HCT116 (cell line): ENCODE measurements around the gene HYOU1. TPM values are rescaled to one million over a fixed set of nuclear protein-coding genes. Genes with fewer than 3 reads are reported as not detected.

Experiments used
- ATAC-seq: fragments of 200-7000 bp; cut with Tn5 transposase; 2 replicates; pipeline ENCODE4 v1.9.1; 2020; ENCODE audit warnings: mild to moderate bottlenecking, moderate library complexity
- BruUV-seq: library from RNA; stranded (reverse); fragments of 400-500 nt; replicated peaks from 2 replicates; lab custom pipeline; 2021; lab: Mats Ljungman, UMichigan
- CTCF ChIA-PET: fragments of 300-600 bp; sonication (Branson Sonifier 250); formaldehyde crosslinking; loops from one replicate; lab custom pipeline; 2021; ENCODE audit warnings: antibody characterized with exemption; lab: Charles Lee
- POLR2A ChIA-PET: fragments of 300-600, 350-600 bp; sonication (Branson Sonifier 250); formaldehyde crosslinking; loops from one replicate; lab custom pipeline; 2021; ENCODE audit warnings: antibody characterized with exemption; lab: Charles Lee
- RAD21 ChIA-PET, 2 experiments: fragments of 300-600 bp; sonication (Branson Sonifier 250); formaldehyde crosslinking; loops; one replicate each; lab custom pipeline; 2023; ENCODE audit warnings: low total read pairs in 2 of 2; ENCODE audit not compliant: uncharacterized antibody in 2 of 2, unreplicated experiment in 2 of 2, low non-redundant PET in 1 of 2; lab: Charles Lee
- DNase-seq: peaks from one replicate; pipeline ENCODE4 v3.0.0-alpha.2; 2010; ENCODE audit warnings: low read depth, low spot score
- H2AFZ ChIP-seq: fragments of 200-600 bp; shearing (Covaris generic), sonication (generic); 2 replicates; pipeline ENCODE4 v1.6.1; 2017; ENCODE audit warnings: low read depth, mixed run types, mixed read lengths, antibody characterized with exemption, low read length; ENCODE audit not compliant: poor library complexity, severe bottlenecking
- H3K27ac ChIP-seq: 2 replicates; pipeline ENCODE4 v1.5.1; 2012; ENCODE audit warnings: low read depth, low read length
- H3K27me3 ChIP-seq: fragments of 200-600 bp; sonication (generic); 2 replicates; pipeline ENCODE4 v1.6.1; 2016; ENCODE audit warnings: mixed run types, low read length, mixed read lengths; ENCODE audit not compliant: insufficient read depth
- H3K36me3 ChIP-seq, 2 experiments: fragments of 200-500 bp in 1 of 2; fragments of 200-600 bp in 1 of 2; sonication (Bioruptor generic) in 1 of 2; sonication (generic) in 1 of 2; 2 replicates each; pipeline versions ENCODE4 v1.5.1 to v1.6.1; 2014 to 2016; ENCODE audit warnings: low read length in 2 of 2, inconsistent platforms in 1 of 2, mixed read lengths in 1 of 2, mixed run types in 1 of 2; ENCODE audit not compliant: insufficient read depth in 2 of 2, control insufficient read depth in 1 of 2
- H3K4me1 ChIP-seq, 2 experiments: fragments of 200-600 bp in 1 of 2; sonication (generic) in 1 of 2; 2 replicates each; pipeline versions ENCODE4 v1.5.1 to v1.6.1; 2012 to 2017; ENCODE audit warnings: low read length in 2 of 2, inconsistent platforms in 1 of 2, mild to moderate bottlenecking in 1 of 2, mixed read lengths in 1 of 2, mixed run types in 1 of 2, moderate library complexity in 1 of 2; ENCODE audit not compliant: insufficient read depth in 2 of 2, control insufficient read depth in 1 of 2
- H3K4me2 ChIP-seq: fragments of 200-600 bp; sonication (generic); 2 replicates; pipeline ENCODE4 v1.6.1; 2017; ENCODE audit warnings: mixed run types, low read length, mixed read lengths
- H3K4me3 ChIP-seq, 2 experiments: fragments of 200-600 bp in 1 of 2; sonication (generic) in 1 of 2; replicated peaks in 1 of 2; 2 replicates each; pipeline ENCODE4 v1.5.1; 2011 to 2016; ENCODE audit warnings: low read length in 2 of 2, control low read depth in 1 of 2, low read depth in 1 of 2, mild to moderate bottlenecking in 1 of 2, mixed read lengths in 1 of 2, mixed run types in 1 of 2
- H3K79me2 ChIP-seq: fragments of 200-600 bp; sonication (generic); 2 replicates; pipeline ENCODE4 v1.6.1; 2017; ENCODE audit warnings: mild to moderate bottlenecking, mixed run types, low read length, moderate library complexity, mixed read lengths; ENCODE audit not compliant: insufficient read depth
- H3K9ac ChIP-seq: fragments of 200-600 bp; sonication (generic); 2 replicates; pipeline ENCODE4 v1.6.1; 2016; ENCODE audit warnings: low read length, mixed read lengths
- H3K9me2 ChIP-seq: fragments of 200-600 bp; sonication (generic), shearing (Covaris generic); 2 replicates; pipeline ENCODE4 v1.6.1; 2017; ENCODE audit warnings: mixed run types, mild to moderate bottlenecking, moderate library complexity; ENCODE audit not compliant: insufficient read depth
- H3K9me3 ChIP-seq, 2 experiments: fragments of 200-500 bp in 1 of 2; fragments of 200-600 bp in 1 of 2; sonication (Bioruptor generic) in 1 of 2; sonication (generic) in 1 of 2; 2 replicates each; pipeline ENCODE4 v1.6.1; 2014 to 2017; ENCODE audit warnings: low read length in 2 of 2, mixed read lengths in 2 of 2, inconsistent platforms in 1 of 2, low read depth in 1 of 2, mild to moderate bottlenecking in 1 of 2, mixed run types in 1 of 2, moderate library complexity in 1 of 2; ENCODE audit not compliant: control insufficient read depth in 1 of 2, insufficient read depth in 1 of 2
- H4K20me1 ChIP-seq: fragments of 200-600 bp; sonication (generic), shearing (Covaris generic); 2 replicates; pipeline ENCODE4 v1.6.1; 2017; ENCODE audit warnings: mixed run types, mild to moderate bottlenecking, moderate library complexity; ENCODE audit not compliant: insufficient read depth
- ATF3 ChIP-seq: IDR thresholded peaks from 2 replicates; pipeline ENCODE4 v1.6.1; 2012
- CBX3 ChIP-seq: IDR thresholded peaks from 2 replicates; pipeline ENCODE4 v1.6.1; 2012; ENCODE audit warnings: low read depth
- CEBPB ChIP-seq: IDR thresholded peaks from 2 replicates; pipeline ENCODE4 v1.6.1; 2012; ENCODE audit warnings: low read depth
- EGR1 ChIP-seq: IDR thresholded peaks from 2 replicates; pipeline ENCODE4 v1.6.1; 2012; ENCODE audit warnings: low read depth
- EZH2 ChIP-seq: fragments of 200-600 bp; sonication (generic); IDR thresholded peaks from 2 replicates; pipeline ENCODE4 v1.6.1; 2017; ENCODE audit warnings: antibody characterized with exemption, mixed run types
- FOSL1 ChIP-seq: IDR thresholded peaks from 2 replicates; pipeline ENCODE4 v1.6.1; 2012; ENCODE audit warnings: low read depth
- MAX ChIP-seq: IDR thresholded peaks from 2 replicates; pipeline ENCODE4 v1.6.1; 2012
- POLR2A ChIP-seq: IDR thresholded peaks from 2 replicates; pipeline ENCODE4 v1.7.0; 2011; ENCODE audit warnings: borderline replicate concordance; ENCODE audit not compliant: insufficient read depth, insufficient read length; ENCODE audit errors: extremely low read depth
- POLR2AphosphoS5 ChIP-seq: IDR thresholded peaks from 2 replicates; pipeline ENCODE4 v1.6.1; 2011; ENCODE audit warnings: mild to moderate bottlenecking, low read depth, low read length, moderate library complexity
- RAD21 ChIP-seq: IDR thresholded peaks from 2 replicates; pipeline ENCODE4 v1.6.1; 2012; ENCODE audit warnings: low read depth, mild to moderate bottlenecking
- REST ChIP-seq: IDR thresholded peaks from 2 replicates; pipeline ENCODE4 v1.6.1; 2012; ENCODE audit warnings: low read depth
- SP1 ChIP-seq: IDR thresholded peaks from 2 replicates; pipeline ENCODE4 v1.6.1; 2012; ENCODE audit warnings: low read depth
- SRF ChIP-seq: IDR thresholded peaks from 2 replicates; pipeline ENCODE4 v1.6.1; 2012; ENCODE audit warnings: low read depth
- TCF7L2 ChIP-seq: IDR thresholded peaks from 2 replicates; pipeline ENCODE4 v1.7.0; 2011; ENCODE audit warnings: borderline replicate concordance, inconsistent platforms; ENCODE audit not compliant: insufficient read depth, insufficient read length; ENCODE audit errors: extremely low read depth
- YY1 ChIP-seq: IDR thresholded peaks from 2 replicates; pipeline ENCODE4 v1.6.1; 2011; ENCODE audit warnings: low read length, low read depth, moderate library complexity, mild to moderate bottlenecking; ENCODE audit not compliant: insufficient replicate concordance; ENCODE audit errors: extremely low read depth
- ZBTB33 ChIP-seq: IDR thresholded peaks from 2 replicates; pipeline ENCODE4 v1.6.1; 2011; ENCODE audit warnings: mild to moderate bottlenecking, low read length, moderate library complexity; ENCODE audit not compliant: insufficient replicate concordance; ENCODE audit errors: extremely low read depth
- ZFX ChIP-seq: fragments of 450-650 bp; IDR thresholded peaks from 2 replicates; pipeline ENCODE4 v1.6.1; 2017
- ZNF274 ChIP-seq: fragments of 200-500 bp; sonication (Bioruptor generic); IDR thresholded peaks from 2 replicates; pipeline ENCODE4 v1.6.1; 2014; ENCODE audit warnings: mild to moderate bottlenecking, low read depth, low read length, inconsistent platforms
- intact Hi-C: fragments of 100-400 bp; cut with micrococcal nuclease; formaldehyde crosslinking; loops from 2 replicates; pipeline ENCODE4 v1.10.0; 2022
- total RNA-seq: library from RNA; stranded (reverse); gene quantifications from one replicate; pipeline ENCODE4 v1.2.1, GENCODE V29; 2021; ENCODE audit not compliant: unreplicated experiment
- TF ChIP-seq, protein P1 (sequence below), 3 experiments: fragments of 200-600 bp in 1 of 3; sonication (generic) in 1 of 3; IDR thresholded peaks in 2 of 3; conservative IDR thresholded peaks in 1 of 3; 2 replicates each; pipeline ENCODE4 v1.5.1; 2012 to 2017; ENCODE audit warnings: low read depth in 2 of 3, low read length in 2 of 3, antibody characterized with exemption in 1 of 3, borderline replicate concordance in 1 of 3, control low read depth in 1 of 3, mild to moderate bottlenecking in 1 of 3, mixed read lengths in 1 of 3, mixed run types in 1 of 3, moderate library complexity in 1 of 3; ENCODE audit not compliant: insufficient read depth in 1 of 3

The HYOU1 gene
- total RNA-seq, 1 experiment from 2014 or later, result 181 TPM

DNA sequence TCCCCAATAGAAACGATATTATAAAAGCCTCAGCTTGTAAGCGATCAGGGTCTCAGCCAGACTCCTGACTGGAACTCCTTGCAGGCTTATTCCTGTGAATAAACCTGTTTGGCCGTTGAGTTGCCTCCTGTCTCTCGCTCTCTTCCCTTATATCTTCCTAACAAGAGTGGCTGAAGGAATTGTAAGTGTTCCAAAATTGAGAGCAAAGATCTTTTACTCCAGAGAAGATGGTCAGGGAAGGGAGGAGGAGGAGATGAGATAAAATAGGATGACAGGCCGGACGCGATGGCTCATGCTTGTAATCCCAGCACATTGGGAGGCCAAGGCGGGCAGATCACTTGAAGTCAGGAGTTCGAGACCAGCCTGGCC, 25.1 kb downstream of the HYOU1 start:
- POLR2A ChIA-PET, result no interaction called here
- no peak overlapping the region for H2AFZ ChIP-seq
- intact Hi-C loops, result no loop called here

More for the DNA sequence above, 25.1 kb downstream of the HYOU1 start:
- BruUV-seq, result no TSS peak
- CTCF ChIA-PET, result interaction anchor here (0.7 to 1.2 kb wide), 7 partner anchors 9 to 340 kb away, joined by 3 to 5 read pairs (median 3); partner anchors contain the start of gene VPS11
- peaks cover 2 to 13% of the 10 kb centered on the region in 2 experiments; a peak in 1 of 4 replicates for H3K36me3 ChIP-seq
- peaks cover 23% of the 10 kb centered on the region for H3K79me2 ChIP-seq
- TF ChIP-seq POLR2A (no peak), SP1 (no peak), TCF7L2 (no peak), POLR2AphosphoS5 (no peak), CBX3 (no peak), FOSL1 (no peak), CEBPB (no peak), ZBTB33 (no peak), EGR1 (no peak), ZNF274 (no peak), EZH2 (no peak), ZFX (no peak), REST (no peak), MAX (no peak), ATF3 (no peak), RAD21 (no peak), YY1 (no peak), SRF (no peak)
- TF ChIP-seq, protein P1, sequence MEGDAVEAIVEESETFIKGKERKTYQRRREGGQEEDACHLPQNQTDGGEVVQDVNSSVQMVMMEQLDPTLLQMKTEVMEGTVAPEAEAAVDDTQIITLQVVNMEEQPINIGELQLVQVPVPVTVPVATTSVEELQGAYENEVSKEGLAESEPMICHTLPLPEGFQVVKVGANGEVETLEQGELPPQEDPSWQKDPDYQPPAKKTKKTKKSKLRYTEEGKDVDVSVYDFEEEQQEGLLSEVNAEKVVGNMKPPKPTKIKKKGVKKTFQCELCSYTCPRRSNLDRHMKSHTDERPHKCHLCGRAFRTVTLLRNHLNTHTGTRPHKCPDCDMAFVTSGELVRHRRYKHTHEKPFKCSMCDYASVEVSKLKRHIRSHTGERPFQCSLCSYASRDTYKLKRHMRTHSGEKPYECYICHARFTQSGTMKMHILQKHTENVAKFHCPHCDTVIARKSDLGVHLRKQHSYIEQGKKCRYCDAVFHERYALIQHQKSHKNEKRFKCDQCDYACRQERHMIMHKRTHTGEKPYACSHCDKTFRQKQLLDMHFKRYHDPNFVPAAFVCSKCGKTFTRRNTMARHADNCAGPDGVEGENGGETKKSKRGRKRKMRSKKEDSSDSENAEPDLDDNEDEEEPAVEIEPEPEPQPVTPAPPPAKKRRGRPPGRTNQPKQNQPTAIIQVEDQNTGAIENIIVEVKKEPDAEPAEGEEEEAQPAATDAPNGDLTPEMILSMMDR (IDR thresholded peaks at IDR 0.05 in 2 of 3, conservative IDR thresholded peaks at IDR 0.05 in 1 of 3; ENCODE audit: borderline replicate concordance in 1 of 3, insufficient read depth in 1 of 3, low read depth in 2 of 3, low read length in 2 of 3), result no peak
- no peak for DNase-seq
- H3K27ac ChIP-seq, result no peak overlapping the region
- no peak overlapping the region for H3K9ac ChIP-seq
- no peaks in the 10 kb centered on the region for H3K9me3 ChIP-seq
- peaks cover 5 to 38% of the 10 kb centered on the region in 2 experiments; a peak in 3 of 4 replicates for H3K4me1 ChIP-seq
- H3K4me2 ChIP-seq, result no peak overlapping the region
- RAD21 ChIA-PET, result no interaction called here
- H4K20me1 ChIP-seq, result no peaks in the 10 kb centered on the region
- no peaks in the 10 kb centered on the region for H3K27me3 ChIP-seq
- no peaks in the 10 kb centered on the region for H3K9me2 ChIP-seq
- H3K4me3 ChIP-seq, result no peak overlapping the region
- ATAC-seq, result no peak
